Stimulated activated CD8-positive, alpha-beta memory T cell treated with anti-CD3 and anti-CD28 coated beads, Interleukin-4, amount 100 ng/mL, for 4 hours (primary cell): ENCODE results near the gene CLSTN1.

Experiments
- DNase-seq, 2 donors: peaks; one replicate each; pipeline ENCODE4 v3.0.0-alpha.2; 2020; ENCODE audit warnings: low read depth in 2 of 2, low spot score in 1 of 2

CLSTN1 gene

GRCh38 chr1:9732123-9732971 is 91.4 kb downstream of the CLSTN1 start:
- no peak for DNase-seq

GRCh38 chr1:9731561-9731960 is 92.2 kb downstream of the CLSTN1 start:
- no peak for DNase-seq

- no peak for DNase-seq
Observed at GRCh38 chr1:9731051-9731537, 92.7 kb downstream of the CLSTN1 start.

DNA sequence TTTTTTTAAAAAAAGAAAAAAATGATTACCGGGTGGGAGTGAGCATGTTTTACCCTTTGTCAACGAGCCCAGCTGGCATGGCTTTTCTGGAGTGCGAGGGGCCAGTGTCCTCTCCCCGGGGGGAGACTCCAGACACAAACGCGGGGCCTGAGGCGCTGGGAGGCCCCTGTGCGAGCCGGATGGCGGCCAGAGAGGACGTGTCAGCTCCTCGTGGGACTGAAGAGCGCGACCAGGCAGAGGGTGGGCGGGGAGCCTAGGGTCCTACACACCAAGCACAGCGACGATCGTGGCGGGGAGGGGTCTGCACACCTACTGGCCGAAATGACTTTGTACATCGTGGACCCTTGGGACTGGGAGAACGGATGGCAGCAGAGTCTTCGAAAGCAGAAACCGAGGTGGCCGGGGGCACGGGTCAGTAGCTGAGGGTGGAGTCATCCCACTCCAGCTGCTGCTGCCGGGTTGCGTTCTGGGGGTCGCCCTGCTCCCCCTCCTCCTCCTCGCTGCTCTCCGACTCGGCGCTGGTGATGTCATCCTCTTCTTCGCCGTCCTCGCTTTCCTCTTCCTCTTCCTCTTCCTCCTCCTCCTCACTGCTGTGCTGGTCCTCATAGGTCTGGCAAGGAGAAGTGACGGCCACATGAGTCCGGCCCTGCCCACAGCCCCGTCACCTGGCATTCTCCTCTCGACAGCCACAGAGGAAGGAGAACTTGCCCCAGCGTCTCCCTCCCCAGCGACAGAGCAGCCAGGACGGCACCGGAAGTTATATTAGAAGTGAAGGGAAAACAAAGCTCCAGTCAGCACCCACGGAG is 93.5 kb downstream of the CLSTN1 start:
- DNase-seq = no peak

- no peak for DNase-seq
Observed at GRCh38 chr1:9729523-9729922, 94.2 kb downstream of the CLSTN1 start.

GRCh38 chr1:9728451-9729295 is 95.1 kb downstream of the CLSTN1 start:
- no peak for DNase-seq

DNA sequence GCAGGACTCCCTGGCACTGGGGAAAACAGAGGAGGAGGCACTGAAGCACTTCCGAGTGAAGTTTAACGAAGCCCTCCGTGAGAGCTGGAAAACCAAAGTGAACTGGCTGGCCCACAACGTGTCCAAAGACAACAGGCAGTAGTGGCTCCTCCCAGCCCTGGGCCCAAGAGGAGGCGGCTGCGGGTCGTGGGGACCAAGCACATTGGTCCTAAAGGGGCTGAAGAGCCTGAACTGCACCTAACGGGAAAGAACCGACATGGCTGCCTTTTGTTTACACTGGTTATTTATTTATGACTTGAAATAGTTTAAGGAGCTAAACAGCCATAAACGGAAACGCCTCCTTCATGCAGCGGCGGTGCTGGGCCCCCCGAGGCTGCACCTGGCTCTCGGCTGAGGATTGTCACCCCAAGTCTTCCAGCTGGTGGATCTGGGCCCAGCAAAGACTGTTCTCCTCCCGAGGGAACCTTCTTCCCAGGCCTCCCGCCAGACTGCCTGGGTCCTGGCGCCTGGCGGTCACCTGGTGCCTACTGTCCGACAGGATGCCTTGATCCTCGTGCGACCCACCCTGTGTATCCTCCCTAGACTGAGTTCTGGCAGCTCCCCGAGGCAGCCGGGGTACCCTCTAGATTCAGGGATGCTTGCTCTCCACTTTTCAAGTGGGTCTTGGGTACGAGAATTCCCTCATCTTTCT is 96.7 kb downstream of the CLSTN1 start:
- DNase-seq = no peak

GRCh38 chr1:9726406-9726805 is 97.4 kb downstream of the CLSTN1 start:
- no peak for DNase-seq

GRCh38 chr1:9724706-9725476 is 98.9 kb downstream of the CLSTN1 start:
- peak in 1 of 2 donors; percentile 33 for DNase-seq

DNA sequence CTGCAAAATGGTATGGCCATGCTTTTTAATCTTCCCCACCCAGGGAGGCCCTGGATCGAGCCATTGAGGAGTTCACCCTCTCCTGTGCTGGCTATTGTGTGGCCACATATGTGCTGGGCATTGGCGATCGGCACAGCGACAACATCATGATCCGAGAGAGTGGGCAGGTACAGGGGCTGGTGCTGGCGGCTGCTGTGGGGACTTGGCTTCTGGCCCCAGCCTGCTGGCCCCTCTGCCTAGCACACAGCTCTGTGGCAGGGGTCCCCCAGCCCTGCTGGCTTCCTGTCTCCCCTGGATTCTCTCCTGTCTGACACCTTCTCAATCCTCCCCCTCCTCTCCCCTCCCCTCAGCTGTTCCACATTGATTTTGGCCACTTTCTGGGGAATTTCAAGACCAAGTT is 99.8 kb downstream of the CLSTN1 start:
- DNase-seq = no peak

DNA sequence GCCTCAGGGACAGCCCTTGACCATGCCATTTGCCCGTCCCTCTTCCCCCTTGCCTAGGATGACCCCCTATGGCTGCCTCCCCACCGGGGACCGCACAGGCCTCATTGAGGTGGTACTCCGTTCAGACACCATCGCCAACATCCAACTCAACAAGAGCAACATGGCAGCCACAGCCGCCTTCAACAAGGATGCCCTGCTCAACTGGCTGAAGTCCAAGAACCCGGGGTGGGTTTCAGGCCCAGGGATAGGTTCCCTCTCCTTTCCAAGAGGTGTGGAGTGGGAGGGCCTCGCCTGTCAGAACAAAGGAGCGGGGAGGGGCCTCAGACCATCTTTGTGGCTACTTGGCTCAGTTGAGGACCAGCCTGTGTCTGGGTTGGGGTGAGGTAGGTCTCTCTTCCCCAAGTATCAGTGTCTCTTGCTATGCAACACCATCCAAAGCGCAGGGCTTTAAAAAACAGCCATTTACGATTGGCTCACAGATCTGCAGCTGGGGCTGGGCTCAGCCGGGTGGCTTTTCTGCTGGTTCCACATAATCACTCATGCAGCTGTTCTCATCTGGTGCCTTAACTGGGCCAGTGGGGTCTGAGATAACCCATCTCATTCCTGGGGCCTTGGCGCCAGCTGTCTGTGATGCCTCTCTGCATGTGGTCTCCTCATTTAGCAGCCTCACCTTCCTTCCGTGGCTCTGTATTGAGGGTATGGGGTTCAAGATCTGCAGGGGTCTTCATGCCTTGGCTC is 100.5 kb downstream of the CLSTN1 start:
- no peak for DNase-seq

DNA sequence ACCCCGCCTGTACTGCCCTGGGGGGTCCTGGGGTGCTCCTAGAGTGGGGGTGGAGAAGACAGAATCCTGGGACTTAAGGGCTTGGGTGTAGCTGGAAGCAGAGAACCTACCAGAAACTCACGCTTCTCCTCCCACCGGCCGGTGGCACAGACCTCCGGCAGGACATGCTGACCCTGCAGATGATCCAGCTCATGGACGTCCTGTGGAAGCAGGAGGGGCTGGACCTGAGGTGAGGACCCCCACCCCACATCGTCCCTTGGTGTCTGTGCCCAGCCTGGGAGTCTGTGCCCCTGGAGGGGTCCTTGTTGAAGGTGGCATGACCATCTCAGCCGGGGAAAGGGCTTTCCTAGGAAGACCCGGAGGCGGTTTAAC is 101.4 kb downstream of the CLSTN1 start:
- no peak for DNase-seq

DNA sequence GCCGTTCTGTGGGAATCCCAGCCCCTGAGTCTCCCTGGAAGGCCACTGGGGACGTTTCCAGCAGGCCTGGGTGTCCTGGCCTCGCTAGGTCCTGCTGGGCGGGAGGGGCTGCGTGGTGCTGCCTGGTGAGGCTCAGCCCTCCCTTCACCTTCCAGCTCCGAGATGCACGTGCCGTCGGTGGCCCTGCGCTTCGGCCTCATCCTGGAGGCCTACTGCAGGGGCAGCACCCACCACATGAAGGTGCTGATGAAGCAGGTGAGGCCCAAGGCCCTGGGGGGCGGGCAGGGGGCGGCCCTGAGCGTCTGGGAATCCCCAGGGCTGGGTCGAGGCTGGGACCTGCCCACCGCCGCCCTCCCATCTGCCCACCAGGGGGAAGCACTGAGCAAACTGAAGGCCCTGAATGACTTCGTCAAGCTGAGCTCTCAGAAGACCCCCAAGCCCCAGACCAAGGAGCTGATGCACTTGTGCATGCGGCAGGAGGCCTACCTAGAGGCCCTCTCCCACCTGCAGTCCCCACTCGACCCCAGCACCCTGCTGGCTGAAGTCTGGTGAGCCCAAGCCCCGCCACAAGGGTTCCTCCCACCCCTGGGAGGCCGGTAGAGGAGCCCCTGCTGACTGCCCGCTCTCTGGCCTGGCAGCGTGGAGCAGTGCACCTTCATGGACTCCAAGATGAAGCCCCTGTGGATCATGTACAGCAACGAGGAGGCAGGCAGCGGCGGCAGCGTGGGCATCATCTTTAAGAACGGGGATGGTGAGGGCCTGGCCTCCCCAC is 102.0 kb downstream of the CLSTN1 start:
- DNase-seq = peak; percentile 54 to 72

DNA sequence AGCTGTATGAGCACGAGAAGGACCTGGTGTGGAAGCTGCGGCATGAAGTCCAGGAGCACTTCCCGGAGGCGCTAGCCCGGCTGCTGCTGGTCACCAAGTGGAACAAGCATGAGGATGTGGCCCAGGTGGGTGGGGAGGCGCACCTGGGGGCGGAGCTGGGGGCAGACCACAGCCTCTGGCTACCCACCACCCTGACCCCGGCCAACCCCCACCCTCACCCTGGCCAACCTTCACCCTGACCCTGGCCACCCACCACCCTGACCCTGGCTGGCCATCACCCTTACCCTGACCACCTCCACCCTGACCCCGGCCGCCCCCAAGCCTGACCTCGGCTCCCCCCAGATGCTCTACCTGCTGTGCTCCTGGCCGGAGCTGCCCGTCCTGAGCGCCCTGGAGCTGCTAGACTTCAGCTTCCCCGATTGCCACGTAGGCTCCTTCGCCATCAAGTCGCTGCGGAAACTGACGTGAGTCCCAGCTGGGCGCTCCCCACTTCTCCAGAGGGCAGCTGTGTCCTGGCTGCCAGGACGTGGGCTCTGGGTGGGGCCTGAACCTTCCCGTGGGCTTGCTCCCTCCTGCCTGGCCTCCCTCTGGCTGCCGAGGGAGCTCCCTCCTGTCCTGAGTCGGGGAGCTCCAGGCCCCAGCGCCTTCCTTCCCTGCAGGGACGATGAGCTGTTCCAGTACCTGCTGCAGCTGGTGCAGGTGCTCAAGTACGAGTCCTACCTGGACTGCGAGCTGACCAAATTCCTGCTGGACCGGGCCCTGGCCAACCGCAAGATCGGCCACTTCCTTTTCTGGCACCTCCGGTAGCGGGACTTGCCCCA is 102.8 kb downstream of the CLSTN1 start:
- DNase-seq = no peak

GRCh38 chr1:9719978-9720722 is 103.6 kb downstream of the CLSTN1 start:
- no peak for DNase-seq

GRCh38 chr1:9718006-9718680 is 105.6 kb downstream of the CLSTN1 start:
- DNase-seq = no peak
